ENCODE results near the gene CCDC88B. TPM values are rescaled to one million over a fixed set of nuclear protein-coding genes. Genes with fewer than 3 reads are reported as not detected.

The CCDC88B gene
- total and polyA plus RNA-seq, 9 of the 15 experiments (the other 6 are each of a cell fraction or from before 2014, with no cell fraction given) = 0.13 to 18.1 (median 7.9) TPM

- no peak for TF ChIP-seq CGGBP1 (CRISPR knock-in tag; IDR thresholded peaks at IDR 0.05)
- no peak for TF ChIP-seq RNF219 (CRISPR knock-in tag; IDR thresholded peaks at IDR 0.05)
- TF ChIP-seq ZNF431 (CRISPR knock-in tag; IDR thresholded peaks at IDR 0.05) = no peak
- no peak for TF ChIP-seq PHTF2 (CRISPR knock-in tag; IDR thresholded peaks at IDR 0.05)
- peak in 1 of 2 experiments; percentile 41; a peak in 1 of 4 replicates for TF ChIP-seq HDAC1 (IDR thresholded peaks at IDR 0.05)
- TF ChIP-seq ZNF263 (CRISPR knock-in tag; IDR thresholded peaks at IDR 0.05; ENCODE audit: borderline replicate concordance) = no peak
- no peak for TF ChIP-seq PURB (CRISPR knock-in tag; IDR thresholded peaks at IDR 0.05; ENCODE audit: low read depth)
- TF ChIP-seq CREM (IDR thresholded peaks at IDR 0.05; ENCODE audit: low read depth) = no peak
- TF ChIP-seq ARID2 (IDR thresholded peaks at IDR 0.05) = no peak
- TF ChIP-seq ZNF584 (CRISPR knock-in tag; IDR thresholded peaks at IDR 0.05; ENCODE audit: low read depth) = peak; percentile 22; the same call in 1 of the 2 replicates
- no peak for TF ChIP-seq KLF16 (IDR thresholded peaks at IDR 0.05)
- TF ChIP-seq ETV5 (CRISPR knock-in tag; IDR thresholded peaks at IDR 0.05; ENCODE audit: low read depth) = peak; percentile 80
- TF ChIP-seq TAF15 (IDR thresholded peaks at IDR 0.05; ENCODE audit: low read depth, low read length) = no peak
- TF ChIP-seq HDAC2 (IDR thresholded peaks at IDR 0.05) = 0 out of 2 replicates have a peak, but pooled peaks have one; percentile 25
- TF ChIP-seq TAF9B (IDR thresholded peaks at IDR 0.05; ENCODE audit: partially characterized antibody) = no peak
- no peak for TF ChIP-seq DIDO1 (tag; IDR thresholded peaks at IDR 0.05; ENCODE audit: low read depth)
- no peak for TF ChIP-seq DLX4 (CRISPR knock-in tag; IDR thresholded peaks at IDR 0.05)
- TF ChIP-seq ZSCAN32 (CRISPR knock-in tag; IDR thresholded peaks at IDR 0.05) = no peak
- TF ChIP-seq ATF2 (CRISPR knock-in tag; IDR thresholded peaks at IDR 0.05) = no peak
- TF ChIP-seq ZNF280A (IDR thresholded peaks at IDR 0.05; ENCODE audit: low read depth, partially characterized antibody) = no peak
- TF ChIP-seq PHF20 (IDR thresholded peaks at IDR 0.05; ENCODE audit: partially characterized antibody) = no peak
- no peak for TF ChIP-seq ZNF384 (IDR thresholded peaks at IDR 0.05; ENCODE audit: low read depth, low read length)
- peak; percentile 94 for TF ChIP-seq TFAP4 (CRISPR knock-in tag; IDR thresholded peaks at IDR 0.05; ENCODE audit: borderline replicate concordance)
Observed at GRCh38 chr11:64357904-64358535, 18.0 kb downstream of the CCDC88B start (continued).
